Measurements from ENCODE around the gene CAMK2B. TPM values are rescaled to one million over a fixed set of nuclear protein-coding genes. Genes with fewer than 3 reads are reported as not detected.

Gene CAMK2B
- total and polyA plus RNA-seq, 2 experiments from 2014 or later, result not detected

GRCh38 chr7:44282601-44283171 lies 42.7 kb downstream of the CAMK2B start (continued):
- TF ChIP-seq ZNF114 (CRISPR knock-in tag; IDR thresholded peaks at IDR 0.05), result no peak
- no peak for TF ChIP-seq STAT1 (IDR thresholded peaks at IDR 0.05; ENCODE audit: unreplicated experiment)
- no peak for TF ChIP-seq CREB1 (CRISPR knock-in tag; IDR thresholded peaks at IDR 0.05; ENCODE audit: low read depth)
- TF ChIP-seq EZH2 (IDR thresholded peaks at IDR 0.05; ENCODE audit: low read depth, unreplicated experiment), result no peak
- TF ChIP-seq NANOG (IDR thresholded peaks at IDR 0.05; ENCODE audit: borderline replicate concordance), result no peak
- no peak for TF ChIP-seq POLR2AphosphoS5 (IDR thresholded peaks at IDR 0.05; ENCODE audit: low read depth)

GRCh38 chr7:44281811-44282600 lies 43.4 kb downstream of the CAMK2B start:
- no peak overlapping the region for H3K27ac Mint-ChIP-seq
- no peak for DNase-seq (ENCODE audit: low spot score)
- no peak for TF ChIP-seq EZH2phosphoT487 (IDR thresholded peaks at IDR 0.05; ENCODE audit: unreplicated experiment)
- TF ChIP-seq STAT1 (IDR thresholded peaks at IDR 0.05; ENCODE audit: unreplicated experiment), result no peak
- no peak for TF ChIP-seq CTCF (conservative IDR thresholded peaks at IDR 0.05; ENCODE audit: low read depth in 2 of 2)
- no peak for TF ChIP-seq POLR2AphosphoS5 (IDR thresholded peaks at IDR 0.05; ENCODE audit: low read depth)
- no peak for TF ChIP-seq ZNF114 (CRISPR knock-in tag; IDR thresholded peaks at IDR 0.05)
- no peak for TF ChIP-seq ZNF462 (CRISPR knock-in tag; IDR thresholded peaks at IDR 0.05)
- no peak for TF ChIP-seq JUNB (IDR thresholded peaks at IDR 0.05; ENCODE audit: unreplicated experiment)
- no peak for TF ChIP-seq REST (IDR thresholded peaks at IDR 0.05; ENCODE audit: unreplicated experiment)
- no peak for TF ChIP-seq NANOG (IDR thresholded peaks at IDR 0.05; ENCODE audit: borderline replicate concordance)

More at GRCh38 chr7:44281811-44282600, 43.4 kb downstream of the CAMK2B start:
- Mint-ChIP-seq H3K36me3 (ENCODE audit: low read depth) (no peaks in the 10 kb centered on the region), H3K4me3 (no peak overlapping the region), H3K27me3 (ENCODE audit: insufficient read depth, low read depth, poor library complexity) (peaks cover 10% of the 10 kb centered on the region), H3K9me3 (no peaks in the 10 kb centered on the region; the same call in 2 of the 3 replicates), H3K4me1 (no peaks in the 10 kb centered on the region)
- Histone ChIP-seq H3K9me2 (ENCODE audit: insufficient read depth) (no peaks in the 10 kb centered on the region), H2AFZ (no peak overlapping the region), H3K4me1 (ENCODE audit: insufficient read depth) (no peaks in the 10 kb centered on the region), H3K4me3 (no peak overlapping the region), H3K79me2 (replicated peaks; ENCODE audit: insufficient read depth) (no peaks in the 10 kb centered on the region), H3K36me3 (ENCODE audit: insufficient read depth) (no peaks in the 10 kb centered on the region), H3K4me2 (no peak overlapping the region), H4K20me1 (replicated peaks; ENCODE audit: insufficient read depth) (no peaks in the 10 kb centered on the region), H3K27ac (ENCODE audit: low read depth) (no peak overlapping the region), H3F3A (replicated peaks; ENCODE audit: low read depth) (no peaks in the 10 kb centered on the region), H3K27me3 (ENCODE audit: insufficient read depth) (no peaks in the 10 kb centered on the region)
- no peak for ATAC-seq

All from GM23338 (cell line).